ENCODE results near the gene MXRA7.
A peak's percentile ranks its signal among the peaks of the same experiment; 100 is the strongest.

The MXRA7 gene

GRCh38 chr17:76672270-76672851, 38.4 kb downstream of the MXRA7 start:
- DNase-seq (ENCODE audit: low spot score) = peak; percentile 22
- in situ Hi-C loops (cut with MboI; ENCODE audit: low sequenced_read_pairs, unreplicated experiment) = no loop called here
- TF ChIP-seq, protein P1, sequence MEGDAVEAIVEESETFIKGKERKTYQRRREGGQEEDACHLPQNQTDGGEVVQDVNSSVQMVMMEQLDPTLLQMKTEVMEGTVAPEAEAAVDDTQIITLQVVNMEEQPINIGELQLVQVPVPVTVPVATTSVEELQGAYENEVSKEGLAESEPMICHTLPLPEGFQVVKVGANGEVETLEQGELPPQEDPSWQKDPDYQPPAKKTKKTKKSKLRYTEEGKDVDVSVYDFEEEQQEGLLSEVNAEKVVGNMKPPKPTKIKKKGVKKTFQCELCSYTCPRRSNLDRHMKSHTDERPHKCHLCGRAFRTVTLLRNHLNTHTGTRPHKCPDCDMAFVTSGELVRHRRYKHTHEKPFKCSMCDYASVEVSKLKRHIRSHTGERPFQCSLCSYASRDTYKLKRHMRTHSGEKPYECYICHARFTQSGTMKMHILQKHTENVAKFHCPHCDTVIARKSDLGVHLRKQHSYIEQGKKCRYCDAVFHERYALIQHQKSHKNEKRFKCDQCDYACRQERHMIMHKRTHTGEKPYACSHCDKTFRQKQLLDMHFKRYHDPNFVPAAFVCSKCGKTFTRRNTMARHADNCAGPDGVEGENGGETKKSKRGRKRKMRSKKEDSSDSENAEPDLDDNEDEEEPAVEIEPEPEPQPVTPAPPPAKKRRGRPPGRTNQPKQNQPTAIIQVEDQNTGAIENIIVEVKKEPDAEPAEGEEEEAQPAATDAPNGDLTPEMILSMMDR (IDR thresholded peaks at IDR 0.05; ENCODE audit: borderline replicate concordance, control extremely low read depth, extremely low read depth, insufficient read depth, missing control alignments) = no peak

DNA sequence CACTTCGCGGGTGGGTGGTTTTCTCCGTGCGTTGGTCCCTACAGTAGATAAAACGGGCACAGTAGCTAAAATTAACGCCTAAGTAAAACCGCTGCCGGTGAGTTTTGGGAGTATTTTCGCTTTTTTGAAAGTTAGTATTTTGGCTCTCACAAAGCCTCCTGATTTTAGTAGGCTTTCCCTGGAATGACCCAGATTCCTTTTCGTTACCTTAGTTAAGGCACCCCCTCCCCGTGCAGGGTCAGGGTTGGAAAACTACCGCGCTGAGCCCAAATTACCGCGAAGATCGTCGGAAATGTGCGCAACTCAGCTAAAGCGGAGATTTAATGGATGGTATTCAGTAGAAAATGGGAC, 38.9 kb downstream of the MXRA7 start:
- no peak for DNase-seq (ENCODE audit: low spot score)
- TF ChIP-seq, protein P1 (IDR thresholded peaks at IDR 0.05; ENCODE audit: borderline replicate concordance, control extremely low read depth, extremely low read depth, insufficient read depth, missing control alignments) = no peak
- in situ Hi-C loops (cut with MboI; ENCODE audit: low sequenced_read_pairs, unreplicated experiment) = no loop called here

DNA sequence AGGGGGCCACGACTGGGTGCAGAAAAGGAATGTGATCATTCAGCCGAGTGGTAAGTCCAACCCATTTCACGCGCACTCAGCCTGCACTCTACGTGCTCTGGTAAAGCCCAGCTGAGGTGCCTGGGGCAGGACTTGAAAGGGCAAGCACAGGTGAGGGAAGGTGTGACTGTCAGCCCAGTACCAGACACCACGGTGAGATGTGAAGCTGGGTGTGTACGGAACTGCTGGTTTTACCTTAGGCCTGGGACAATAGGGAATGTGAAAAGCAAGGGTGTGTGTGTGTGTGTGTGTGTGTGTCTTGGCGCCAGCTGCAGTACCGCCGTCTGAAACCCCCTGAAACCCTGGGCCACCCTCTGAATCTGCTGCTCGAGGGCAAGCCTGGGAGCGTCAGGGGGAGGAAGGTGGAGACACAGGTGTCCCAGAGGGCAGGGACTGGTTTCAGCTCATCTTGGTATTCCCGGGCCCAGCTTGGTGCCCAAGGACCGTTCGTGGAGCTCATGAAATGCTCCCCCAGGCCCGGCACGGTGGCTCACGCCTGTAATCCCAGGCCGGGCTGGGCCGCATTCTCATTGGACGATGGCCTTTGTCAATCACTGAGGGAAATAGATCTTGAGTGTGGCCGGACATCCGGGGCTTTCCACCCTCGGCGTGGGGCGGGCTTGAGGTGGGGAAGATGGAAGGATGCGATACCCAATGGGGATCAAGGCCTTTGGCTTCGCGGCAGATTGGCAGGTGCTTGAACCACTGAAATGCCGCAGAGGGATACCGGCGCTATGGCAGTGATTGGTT, 39.4 kb downstream of the MXRA7 start:
- in situ Hi-C loops (cut with MboI; ENCODE audit: low sequenced_read_pairs, unreplicated experiment) = no loop called here
- TF ChIP-seq, protein P1 (IDR thresholded peaks at IDR 0.05; ENCODE audit: borderline replicate concordance, control extremely low read depth, extremely low read depth, insufficient read depth, missing control alignments) = no peak
- peak; percentile 99 for DNase-seq (ENCODE audit: low spot score)

DNA sequence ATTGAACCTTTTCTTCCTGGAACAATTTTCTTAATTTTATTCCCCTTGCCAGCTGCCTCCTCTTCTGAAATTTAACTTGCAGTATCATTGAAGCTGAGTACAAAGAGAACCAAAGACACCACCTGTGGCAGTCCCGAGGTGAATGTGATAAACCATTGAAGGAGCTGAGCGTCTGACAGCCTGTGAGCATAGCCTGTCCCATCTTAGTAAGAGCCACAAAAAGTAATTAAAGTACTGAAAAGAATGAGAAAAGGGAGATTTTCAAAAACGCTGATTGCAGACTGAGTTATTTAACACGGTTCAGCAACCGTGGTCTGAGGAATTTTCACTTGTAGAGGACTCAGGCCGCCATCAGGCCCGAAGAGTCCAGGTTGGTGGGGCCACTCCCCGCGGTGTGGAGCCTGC, 40.0 kb downstream of the MXRA7 start:
- peak; percentile 6 for DNase-seq (ENCODE audit: low spot score)
- in situ Hi-C loops (cut with MboI; ENCODE audit: low sequenced_read_pairs, unreplicated experiment) = no loop called here
- TF ChIP-seq, protein P1 (IDR thresholded peaks at IDR 0.05; ENCODE audit: borderline replicate concordance, control extremely low read depth, extremely low read depth, insufficient read depth, missing control alignments) = no peak

DNA sequence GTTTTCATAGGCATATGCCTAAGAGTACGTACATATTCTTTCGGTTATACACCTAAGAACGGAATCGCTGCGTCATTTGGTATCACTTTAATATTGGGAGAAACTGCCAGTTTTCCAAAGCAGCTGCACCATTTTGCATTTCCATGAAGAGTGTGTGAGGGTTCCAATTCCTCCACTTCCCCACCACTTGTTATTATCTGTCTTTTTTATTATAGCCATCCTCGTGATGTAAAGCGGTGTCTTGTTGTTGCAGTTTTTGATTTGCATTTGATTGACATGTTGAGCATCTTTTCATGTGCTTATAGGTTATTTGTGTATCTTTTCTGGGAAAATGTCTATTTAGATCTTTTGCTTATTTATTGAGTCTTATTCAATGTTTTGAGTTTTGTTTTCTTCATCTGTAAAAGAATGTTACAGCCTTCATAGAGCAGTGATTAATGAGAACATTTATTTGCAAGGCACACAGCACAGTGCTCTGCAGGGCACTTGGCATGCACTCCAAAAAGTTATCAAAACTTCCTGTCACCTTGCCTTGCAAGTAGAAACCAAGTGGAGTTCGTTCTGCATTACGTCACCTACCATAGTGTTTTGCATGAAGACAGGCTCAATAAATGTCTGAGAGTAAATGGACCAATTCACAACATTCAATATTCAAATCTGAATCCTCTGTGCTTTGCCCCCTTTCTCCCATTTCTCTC, 40.6 kb downstream of the MXRA7 start:
- in situ Hi-C loops (cut with MboI; ENCODE audit: low sequenced_read_pairs, unreplicated experiment) = no loop called here
- TF ChIP-seq, protein P1 (IDR thresholded peaks at IDR 0.05; ENCODE audit: borderline replicate concordance, control extremely low read depth, extremely low read depth, insufficient read depth, missing control alignments) = no peak
- peak; percentile 4 for DNase-seq (ENCODE audit: low spot score)

GRCh38 chr17:76667786-76668453, 42.8 kb downstream of the MXRA7 start:
- in situ Hi-C loops (cut with MboI; ENCODE audit: low sequenced_read_pairs, unreplicated experiment) = no loop called here
- DNase-seq (ENCODE audit: low spot score) = no peak
- TF ChIP-seq, protein P1 (IDR thresholded peaks at IDR 0.05; ENCODE audit: borderline replicate concordance, control extremely low read depth, extremely low read depth, insufficient read depth, missing control alignments) = no peak

Measured in GM13976 (cell line).